DMS53 treated with DMSO at 0.1 percent for 48 hours (cell line): Measurements from ENCODE around the gene PBX4.
A peak's percentile ranks its signal among the peaks of the same experiment; 100 is the strongest.

Source experiments
- DNase-seq: peaks from one replicate; lab custom pipeline; 2025; ENCODE audit not compliant: unreplicated experiment; lab: John Stamatoyannopoulos, UW

PBX4 gene

DNA sequence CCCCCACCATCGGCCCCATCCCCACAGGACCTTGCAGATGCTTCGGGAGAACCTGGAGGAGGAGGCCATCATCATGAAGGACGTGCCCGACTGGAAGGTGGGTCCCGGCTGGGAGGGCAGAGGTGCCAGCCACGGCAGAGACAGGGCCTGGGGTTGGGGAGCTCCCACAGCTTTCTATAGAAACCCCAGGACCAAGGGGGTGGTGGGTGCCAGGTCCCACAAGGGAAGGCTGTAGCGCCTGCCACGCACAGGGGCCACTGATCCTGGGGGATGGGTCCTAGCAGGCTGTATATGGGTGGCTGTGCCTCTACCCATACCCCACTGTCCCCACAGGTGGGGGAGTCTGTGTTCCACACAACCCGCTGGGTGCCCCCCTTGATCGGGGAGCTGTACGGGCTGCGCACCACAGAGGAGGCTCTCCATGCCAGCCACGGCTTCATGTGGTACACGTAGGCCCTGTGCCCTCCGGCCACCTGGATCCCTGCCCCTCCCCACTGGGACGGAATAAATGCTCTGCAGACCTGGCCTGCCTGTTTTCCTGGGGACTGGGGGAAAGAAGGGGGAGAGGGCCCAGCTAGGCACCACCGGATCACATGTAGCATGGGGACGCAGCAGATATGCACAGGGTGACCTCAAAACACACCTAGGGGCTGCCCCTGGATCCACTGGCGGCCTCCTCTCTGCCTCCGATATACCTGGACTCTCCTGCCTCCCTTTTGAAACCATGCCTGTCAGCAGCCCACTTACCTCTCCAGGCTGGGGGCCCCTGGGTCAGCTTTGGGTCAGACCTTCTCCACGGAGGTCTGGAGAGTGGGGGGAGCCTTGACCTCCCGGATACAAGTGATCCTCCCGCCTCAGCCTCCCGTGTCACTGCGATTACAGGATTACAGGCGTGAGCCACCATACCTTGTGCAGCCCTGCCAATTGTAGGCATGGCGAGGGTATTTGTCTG, 90.5 kb downstream of the PBX4 start:
- no peak for DNase-seq

DNA sequence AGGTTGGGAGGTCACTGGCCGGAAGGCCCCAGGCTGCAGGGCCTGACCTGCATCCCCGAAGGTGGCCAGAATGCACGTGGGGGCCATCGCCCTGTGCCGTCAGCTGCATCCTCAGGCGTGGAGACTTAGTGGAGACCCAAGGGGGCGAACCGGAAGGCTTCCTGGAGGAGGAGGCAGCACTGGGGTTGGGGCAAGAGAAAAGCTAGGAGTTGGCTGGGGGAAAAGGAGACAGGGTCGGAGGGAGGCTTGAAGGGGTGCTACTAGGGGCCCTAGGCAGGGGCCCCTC, 91.2 kb downstream of the PBX4 start:
- no peak for DNase-seq

DNA sequence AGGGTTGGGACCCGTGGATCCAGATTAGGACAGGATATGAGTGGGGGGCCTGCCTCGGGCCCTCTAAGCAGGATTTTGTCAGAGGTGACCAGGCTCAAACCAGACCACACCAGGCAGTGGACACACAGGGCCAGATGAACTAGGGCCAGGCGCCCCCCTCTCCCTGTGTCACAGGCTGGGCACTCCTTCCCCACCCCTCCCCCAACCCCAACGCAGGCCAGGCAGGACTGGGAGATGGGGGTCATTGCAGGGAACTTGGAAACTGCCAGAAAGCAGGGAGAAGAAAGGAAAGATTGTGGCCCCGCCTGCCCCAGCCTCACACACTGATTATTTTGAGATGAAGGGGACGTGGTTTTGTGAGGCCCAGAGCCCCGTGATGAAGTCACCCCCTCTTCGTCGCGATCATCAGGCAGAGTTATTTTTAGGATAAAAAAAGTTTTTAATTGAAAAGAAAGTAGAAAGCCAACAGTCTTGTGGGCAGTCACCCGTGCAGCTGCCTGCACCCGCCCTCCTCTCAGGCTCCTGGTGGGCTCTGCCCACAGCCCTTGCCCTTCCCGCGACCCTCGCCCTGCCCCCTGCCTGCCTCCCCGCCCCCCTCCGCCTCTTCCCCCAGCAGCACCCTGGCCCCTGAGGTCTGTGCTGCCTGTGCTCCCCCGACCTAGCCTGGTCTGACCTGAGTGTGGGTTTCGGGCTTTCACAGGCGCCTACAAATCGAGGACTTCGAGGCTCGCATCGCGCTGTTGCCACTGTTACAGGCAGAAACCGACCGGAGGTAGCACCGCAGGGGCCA, 91.7 kb downstream of the PBX4 start:
- no peak for DNase-seq

DNA sequence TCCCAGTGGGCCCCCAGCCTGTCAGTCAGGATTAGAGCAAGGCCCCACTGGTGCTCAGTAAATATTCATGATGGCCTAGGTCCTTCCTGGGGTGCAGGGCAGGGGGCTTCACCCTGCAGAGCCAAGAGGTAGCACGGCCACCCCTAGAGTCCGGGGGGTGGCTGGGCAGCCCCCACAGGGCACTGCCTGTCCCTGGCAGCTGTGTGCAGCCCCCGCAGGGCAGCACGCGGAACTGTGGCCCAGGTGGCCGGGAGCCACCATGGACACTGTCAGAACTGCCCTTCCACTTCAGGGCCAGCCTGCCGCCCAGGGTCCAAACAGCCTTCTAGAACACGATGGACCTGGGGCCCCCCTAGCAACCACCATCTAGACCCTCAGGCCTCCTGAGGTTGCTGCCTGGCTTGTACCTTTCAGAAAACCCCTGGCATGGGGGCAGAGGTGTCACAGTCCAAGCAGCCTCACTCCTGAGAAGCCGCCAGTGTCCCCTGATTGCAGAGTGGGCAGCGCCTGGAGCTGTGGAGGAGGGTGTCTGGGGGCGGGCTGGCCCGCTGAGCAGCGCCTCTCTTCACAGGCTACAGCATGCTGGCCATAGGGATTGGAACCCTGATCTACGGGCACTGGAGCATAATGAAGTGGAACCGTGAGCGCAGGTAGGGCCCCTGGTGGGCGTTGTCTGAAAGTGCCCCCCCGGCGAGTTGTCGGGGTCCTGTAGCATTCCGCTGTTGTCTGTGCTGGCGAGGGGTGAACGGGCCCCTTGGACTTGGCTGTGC, 92.7 kb downstream of the PBX4 start:
- DNase-seq: no peak

DNA sequence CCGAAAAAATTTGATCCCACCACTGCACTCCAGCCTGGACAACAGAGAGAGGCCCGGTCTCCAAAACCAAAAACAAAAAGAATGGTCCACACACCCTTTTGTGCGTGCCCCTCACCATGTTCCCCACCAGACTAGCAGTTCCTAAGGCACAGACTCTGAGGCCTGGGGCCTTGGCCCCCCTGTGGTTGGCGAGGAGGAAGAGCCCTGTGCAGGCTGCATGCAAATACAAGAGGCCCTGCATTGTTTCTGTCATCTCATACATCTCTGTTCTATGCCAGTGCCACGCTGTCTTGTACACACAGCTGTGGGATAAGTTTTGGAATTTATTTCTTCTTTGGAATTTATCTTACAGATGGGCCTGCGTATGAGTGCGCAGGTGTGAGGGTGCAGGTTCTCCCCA, 94.4 kb downstream of the PBX4 start:
- DNase-seq: no peak

DNA sequence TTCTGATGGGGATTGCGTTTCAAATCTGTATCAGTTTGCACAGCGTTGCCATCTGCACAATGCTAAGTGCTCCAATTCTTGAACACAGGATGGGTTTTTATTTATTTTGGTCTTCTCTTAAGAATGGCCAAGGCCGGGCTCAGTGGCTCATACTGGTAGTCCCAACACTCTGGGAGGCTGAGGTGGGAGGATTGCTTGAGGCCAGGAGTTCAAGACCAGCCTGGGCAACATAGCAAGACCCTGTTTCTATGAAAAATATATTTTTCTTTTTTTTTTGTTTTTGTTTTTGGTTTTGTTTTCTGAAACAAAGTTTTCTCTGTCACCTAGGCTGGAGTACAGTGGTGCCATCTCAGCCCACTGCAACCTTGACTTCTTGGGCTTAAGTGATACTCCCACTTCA, 95.3 kb downstream of the PBX4 start:
- no peak for DNase-seq

DNA sequence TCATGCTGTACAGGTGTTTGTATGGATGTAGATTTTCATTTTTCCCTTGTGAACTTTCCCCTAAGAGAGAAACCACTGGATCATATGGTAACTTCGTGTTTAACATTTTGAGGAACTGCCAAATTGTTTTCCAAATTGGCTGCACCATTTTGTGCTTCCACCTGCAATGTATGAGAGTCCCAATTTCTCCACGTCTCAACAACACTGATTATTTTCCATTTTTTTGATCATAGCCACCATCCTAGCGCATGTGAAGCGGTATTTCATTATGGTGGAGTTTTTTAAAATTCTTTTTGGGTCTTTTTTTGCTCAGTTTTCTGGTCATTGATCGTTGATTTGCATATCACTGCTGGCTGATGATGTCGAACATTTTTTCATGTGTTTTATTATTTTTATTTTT, 97.5 kb downstream of the PBX4 start:
- no peak for DNase-seq

DNA sequence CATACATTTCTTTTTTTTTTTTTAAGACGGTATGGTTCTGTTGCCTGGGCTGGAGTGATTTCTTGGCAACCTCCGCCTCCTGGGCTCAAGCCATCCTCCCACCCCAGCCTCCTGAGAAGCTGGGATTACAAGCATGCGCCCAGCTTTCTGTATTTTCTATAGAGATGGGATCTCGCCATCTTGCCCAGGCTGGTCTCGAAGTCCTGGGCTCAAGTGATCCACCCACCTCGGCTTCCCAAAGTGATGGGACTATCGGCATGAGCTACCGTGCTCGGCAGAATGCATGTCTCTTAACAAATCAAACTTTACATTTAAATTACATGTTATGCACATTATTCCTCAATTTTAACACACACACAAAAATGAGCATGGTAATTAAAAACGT, 101.3 kb downstream of the PBX4 start:
- no peak for DNase-seq

DNA sequence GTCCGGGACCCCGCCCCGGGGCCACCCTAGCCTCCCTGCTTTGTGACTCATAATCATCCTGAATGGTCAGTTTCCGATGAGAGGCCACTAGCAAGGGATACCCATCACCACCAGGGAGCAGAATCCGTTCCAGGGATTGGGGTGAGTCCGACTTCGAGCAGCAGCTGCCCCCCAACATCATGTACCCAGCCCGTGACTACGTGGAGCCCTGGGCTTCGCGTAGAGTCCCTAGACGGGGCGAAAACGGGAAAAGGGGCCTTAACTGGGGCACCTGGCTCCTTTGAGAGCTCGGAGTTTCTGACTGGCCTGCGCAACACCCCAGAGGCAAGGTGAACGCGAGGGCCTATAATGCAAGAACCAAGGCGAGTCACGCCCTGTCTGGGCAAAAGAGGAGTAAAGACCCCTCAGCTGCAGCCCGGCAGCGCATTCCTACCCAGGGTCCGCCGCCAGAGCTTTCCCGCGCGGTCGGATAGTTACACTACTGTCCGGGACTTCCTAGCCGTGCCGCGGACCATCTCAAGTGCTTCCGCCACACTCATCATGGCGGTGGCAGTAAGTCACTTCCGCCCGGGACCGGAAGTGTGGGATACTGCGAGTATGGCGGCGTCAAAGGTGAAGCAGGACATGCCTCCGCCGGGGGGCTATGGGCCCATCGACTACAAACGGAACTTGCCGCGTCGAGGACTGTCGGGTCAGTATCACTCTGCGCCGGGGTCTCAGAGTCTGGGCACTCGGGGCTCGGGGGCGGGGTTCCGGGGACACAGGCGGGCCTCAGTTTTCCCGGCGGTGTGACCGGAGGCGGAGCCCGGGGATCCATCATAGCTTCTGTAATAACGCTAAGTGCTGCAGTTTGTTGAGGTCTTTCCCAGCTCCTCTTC, 102.6 kb downstream of the PBX4 start, which contains the start of gene NDUFA13:
Gene NDUFA13, plus strand, starts transcription at position 584 of the 878 bp plus-strand sequence. Its CDS starts 14 bp downstream, at position 598.
- peak; percentile 67 for DNase-seq

DNA sequence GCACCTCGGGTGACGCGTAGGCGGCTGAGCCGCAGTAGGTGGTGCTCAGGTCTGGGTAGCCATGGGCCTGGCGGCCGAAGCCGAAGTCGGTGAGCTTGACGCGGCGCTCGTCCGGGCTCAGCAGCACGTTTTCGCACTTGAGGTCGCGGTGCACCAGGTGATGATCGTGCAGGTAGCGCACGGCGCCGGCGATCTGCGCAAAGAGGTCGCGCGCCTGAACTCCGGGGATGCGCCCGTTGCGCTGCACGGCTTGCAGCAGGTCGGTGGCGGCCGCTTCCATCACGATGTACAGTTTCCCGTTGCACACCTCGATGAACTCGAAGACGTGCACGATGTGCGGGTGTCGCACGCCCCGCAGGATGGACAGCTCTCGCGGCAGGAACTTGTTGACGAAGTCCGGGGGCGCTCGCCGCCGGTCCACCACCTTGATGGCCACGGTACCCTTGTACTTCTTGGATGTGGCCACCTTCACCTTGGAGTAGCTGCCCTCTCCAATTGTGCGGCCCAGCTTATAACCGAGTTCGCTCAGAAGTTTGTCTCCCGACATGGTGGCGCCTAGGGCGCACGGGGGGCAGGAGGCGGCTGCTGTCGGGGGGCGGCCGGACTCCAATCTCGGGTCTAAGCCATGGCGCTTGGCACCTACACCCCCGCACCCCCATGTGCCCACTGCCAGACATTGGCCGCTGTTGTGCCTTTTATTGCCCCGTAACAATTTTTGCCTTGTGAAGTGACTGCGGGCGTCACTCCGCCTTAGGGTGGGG, 103.4 kb downstream of the PBX4 start, which contains the start of gene TSSK6:
Gene TSSK6, minus strand, starts transcription at position 668 of the 761 bp plus-strand sequence. Its CDS starts 121 bp downstream, at position 547.
- no peak for DNase-seq

DNA sequence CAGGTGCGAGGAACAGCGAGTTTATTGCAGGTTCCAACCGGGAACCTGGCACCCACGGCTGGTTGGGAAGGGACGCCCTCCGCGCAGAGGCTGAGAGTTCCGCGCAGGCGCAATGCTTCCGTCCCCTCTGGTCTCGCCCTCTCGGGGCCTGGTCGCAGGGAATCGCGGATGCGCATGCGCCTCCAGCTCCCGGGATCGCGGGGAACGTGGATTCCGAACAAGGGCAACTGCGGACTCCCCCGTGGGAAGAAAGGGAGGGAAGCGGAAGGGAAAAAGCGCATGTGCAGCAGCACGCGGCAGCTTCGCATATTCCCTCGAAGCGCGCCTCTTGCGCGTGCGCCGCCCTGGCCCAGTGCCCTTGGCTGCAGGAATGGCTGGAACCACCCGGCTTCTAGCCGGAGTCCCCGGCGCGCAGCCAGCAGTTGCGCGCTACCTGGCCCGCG, 104.3 kb downstream of the PBX4 start:
- no peak for DNase-seq

DNA sequence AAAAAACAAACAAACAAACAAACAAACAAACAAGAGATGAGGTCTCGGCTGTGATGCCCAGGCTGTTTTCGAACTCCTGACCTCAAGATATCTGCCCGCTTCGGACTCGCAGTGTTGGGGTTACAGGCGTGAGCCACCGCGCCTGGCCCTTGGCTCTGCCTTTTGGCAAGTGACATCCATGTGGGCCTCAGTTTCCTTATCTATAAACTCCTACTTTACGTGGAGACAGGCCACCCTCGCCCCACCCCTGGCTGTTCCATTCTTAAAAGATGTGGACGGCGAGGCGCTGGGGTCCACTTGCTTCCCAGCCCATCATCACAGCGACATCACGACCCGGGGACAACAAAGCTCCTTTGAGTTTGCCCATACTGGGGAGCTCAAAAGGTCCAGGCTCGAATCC, 104.8 kb downstream of the PBX4 start:
- no peak for DNase-seq
